IMR-90 (cell line): ENCODE measurements around the gene SPINT2. TPM values are rescaled to one million over a fixed set of nuclear protein-coding genes. Genes with fewer than 3 reads are reported as not detected.

Experiments
- ATAC-seq: fragments of 200-7000 bp; cut with Tn5 transposase; 2 replicates; pipeline ENCODE4 v1.9.1; 2020; ENCODE audit warnings: low read depth, mild to moderate bottlenecking, moderate library complexity
- BruUV-seq: library from RNA; stranded (reverse); fragments of 400-500 nt; replicated peaks from 2 replicates; lab custom pipeline; 2021; lab: Mats Ljungman, UMichigan
- CTCF ChIA-PET: fragments of 300-600 bp; formaldehyde crosslinking; extraction: SDS; loops from one replicate; lab custom pipeline; 2021; ENCODE audit warnings: antibody characterized with exemption; lab: Yijun Ruan, JAX
- POLR2A ChIA-PET: fragments of 300-600 bp; sonication (Branson Sonifier 250); formaldehyde crosslinking; loops from one replicate; lab custom pipeline; 2022; ENCODE audit warnings: antibody characterized with exemption; ENCODE audit not compliant: unreplicated experiment; lab: Charles Lee
- DNase-seq: peaks from one replicate; pipeline ENCODE4 v3.0.0; 2013
- H2AFZ ChIP-seq: replicated peaks from 2 replicates; pipeline ENCODE3; 2013; ENCODE audit warnings: low read length, mild to moderate bottlenecking; ENCODE audit not compliant: poor library complexity
- H2AK5ac ChIP-seq: 2 replicates; pipeline ENCODE4 v1.6.1; 2013; ENCODE audit warnings: low read depth, low read length, inconsistent platforms
- H2AK9ac ChIP-seq: replicated peaks from 2 replicates; pipeline ENCODE3; 2013; ENCODE audit warnings: mild to moderate bottlenecking, low read depth, low read length, moderate library complexity; ENCODE audit not compliant: poor library complexity
- H2BK120ac ChIP-seq: 2 replicates; pipeline ENCODE4 v1.6.1; 2013; ENCODE audit warnings: low read depth, low read length, inconsistent platforms
- H2BK15ac ChIP-seq: 3 replicates; pipeline ENCODE4 v1.6.1; 2013; ENCODE audit warnings: low read depth, low read length, inconsistent platforms
- H2BK20ac ChIP-seq: 2 replicates; pipeline ENCODE4 v1.6.1; 2013; ENCODE audit warnings: low read depth, mild to moderate bottlenecking, inconsistent platforms, low read length, moderate library complexity
- H2BK5ac ChIP-seq: 2 replicates; pipeline ENCODE4 v1.6.1; 2013; ENCODE audit warnings: mild to moderate bottlenecking, low read depth, low read length, inconsistent platforms; ENCODE audit not compliant: poor library complexity, severe bottlenecking
- H3K14ac ChIP-seq: replicated peaks from 2 replicates; pipeline ENCODE4 v1.6.1; 2013; ENCODE audit warnings: low read depth, low read length, inconsistent platforms
- H3K18ac ChIP-seq: 2 replicates; pipeline ENCODE4 v1.6.1; 2013; ENCODE audit warnings: low read depth, low read length, control low read depth
- H3K23ac ChIP-seq: 2 replicates; pipeline ENCODE4 v1.6.1; 2013; ENCODE audit warnings: low read depth, low read length, inconsistent platforms
- H3K27ac ChIP-seq: 2 replicates; pipeline ENCODE4 v1.5.1; 2013; ENCODE audit warnings: mild to moderate bottlenecking, control low read depth, low read length; ENCODE audit not compliant: insufficient read depth
- H3K27me3 ChIP-seq: 2 replicates; pipeline ENCODE4 v1.6.1; 2013; ENCODE audit warnings: low read length; ENCODE audit not compliant: control insufficient read depth, insufficient read depth
- H3K36me3 ChIP-seq: 2 replicates; pipeline ENCODE4 v1.6.1; 2013; ENCODE audit warnings: low read length, mixed read lengths; ENCODE audit not compliant: control insufficient read depth, insufficient read depth
- H3K4ac ChIP-seq: 2 replicates; pipeline ENCODE4 v1.6.1; 2013; ENCODE audit warnings: low read depth, low read length, inconsistent platforms
- H3K4me1 ChIP-seq: 2 replicates; pipeline ENCODE4 v1.6.1; 2013; ENCODE audit warnings: low read length, mixed read lengths; ENCODE audit not compliant: control insufficient read depth, insufficient read depth
- H3K4me2 ChIP-seq: 2 replicates; pipeline ENCODE4 v1.6.1; 2013; ENCODE audit warnings: low read depth, mild to moderate bottlenecking, control low read depth, low read length, moderate library complexity
- H3K4me3 ChIP-seq: 2 replicates; pipeline ENCODE4 v1.5.1; 2013; ENCODE audit warnings: low read depth, mild to moderate bottlenecking, control low read depth, low read length, moderate library complexity; ENCODE audit not compliant: insufficient read depth
- H3K56ac ChIP-seq: 2 replicates; pipeline ENCODE4 v1.6.1; 2013; ENCODE audit warnings: low read length, inconsistent platforms; ENCODE audit not compliant: insufficient read depth; ENCODE audit errors: extremely low read depth
- H3K79me1 ChIP-seq, 2 experiments: 2 replicates each; pipeline ENCODE4 v1.6.1; 2013; ENCODE audit warnings: low read length in 2 of 2, inconsistent platforms in 1 of 2, low read depth in 1 of 2
- H3K9ac ChIP-seq: 2 replicates; pipeline ENCODE4 v1.6.1; 2013; ENCODE audit warnings: low read depth, low read length, control low read depth
- H3K9me1 ChIP-seq: 2 replicates; pipeline ENCODE4 v1.6.1; 2013; ENCODE audit warnings: low read length, inconsistent platforms; ENCODE audit not compliant: insufficient read depth
- H3K9me3 ChIP-seq: 2 replicates; pipeline ENCODE4 v1.6.1; 2013; ENCODE audit warnings: low read length; ENCODE audit not compliant: control insufficient read depth, insufficient read depth
- H4K20me1 ChIP-seq: 2 replicates; pipeline ENCODE4 v1.6.1; 2013; ENCODE audit warnings: low read length, inconsistent platforms; ENCODE audit not compliant: insufficient read depth
- H4K5ac ChIP-seq: 2 replicates; pipeline ENCODE4 v1.6.1; 2013; ENCODE audit warnings: mild to moderate bottlenecking, low read depth, low read length, control low read depth
- H4K8ac ChIP-seq, 2 experiments: 2 replicates each; pipeline ENCODE4 v1.6.1; 2013; ENCODE audit warnings: low read depth in 2 of 2, low read length in 2 of 2, control low read depth in 1 of 2, inconsistent platforms in 1 of 2
- H4K91ac ChIP-seq: 2 replicates; pipeline ENCODE4 v1.6.1; 2013; ENCODE audit warnings: low read depth, low read length, inconsistent platforms; ENCODE audit not compliant: insufficient read depth
- BHLHE40 ChIP-seq: fragments of 150-350 bp; IDR thresholded peaks from 2 replicates; pipeline ENCODE4 v1.6.1; 2016; ENCODE audit warnings: mild to moderate bottlenecking, low read depth, low read length
- CEBPB ChIP-seq: IDR thresholded peaks from 2 replicates; pipeline ENCODE4 v1.6.1; 2012; ENCODE audit warnings: low read depth, low read length, improper control_type of control experiment
- CHD1 ChIP-seq: IDR thresholded peaks from 2 replicates; pipeline ENCODE4 v1.6.1; 2012; ENCODE audit warnings: low read depth, low read length, improper control_type of control experiment
- ELK1 ChIP-seq: fragments of 150-350 bp; IDR thresholded peaks from 2 replicates; pipeline ENCODE4 v1.6.1; 2016; ENCODE audit warnings: low read depth, mild to moderate bottlenecking, low read length, moderate library complexity, borderline replicate concordance
- FOS ChIP-seq: fragments of 150-350 bp; IDR thresholded peaks from 2 replicates; pipeline ENCODE4 v1.6.1; 2016; ENCODE audit warnings: low read depth, low read length
- MAFK ChIP-seq: IDR thresholded peaks from 2 replicates; pipeline ENCODE4 v1.6.1; 2012; ENCODE audit warnings: low read depth, low read length, improper control_type of control experiment
- MAZ ChIP-seq: IDR thresholded peaks from 2 replicates; pipeline ENCODE4 v1.6.1; 2012; ENCODE audit warnings: low read depth, mild to moderate bottlenecking, low read length, improper control_type of control experiment, moderate library complexity, borderline replicate concordance
- MXI1 ChIP-seq: IDR thresholded peaks from 2 replicates; pipeline ENCODE4 v1.6.1; 2012; ENCODE audit warnings: low read depth, mild to moderate bottlenecking, low read length, moderate library complexity, borderline replicate concordance
- NFE2L2 ChIP-seq: fragments of 150-350 bp; IDR thresholded peaks from 2 replicates; pipeline ENCODE4 v1.6.1; 2016; ENCODE audit warnings: low read depth, mild to moderate bottlenecking, low read length
- POLR2A ChIP-seq: IDR thresholded peaks from 2 replicates; pipeline ENCODE4 v1.6.1; 2012; ENCODE audit warnings: mild to moderate bottlenecking, low read depth, low read length
- RAD21 ChIP-seq: IDR thresholded peaks from 2 replicates; pipeline ENCODE4 v1.6.1; 2012; ENCODE audit warnings: low read length, improper control_type of control experiment
- RCOR1 ChIP-seq: IDR thresholded peaks from 2 replicates; pipeline ENCODE4 v1.6.1; 2012; ENCODE audit warnings: mild to moderate bottlenecking, low read length, improper control_type of control experiment; ENCODE audit not compliant: insufficient replicate concordance
- RFX5 ChIP-seq: IDR thresholded peaks from 2 replicates; pipeline ENCODE4 v1.8.0; 2012; ENCODE audit warnings: low read depth, mild to moderate bottlenecking, low read length, moderate library complexity
- SMC3 ChIP-seq: fragments of 150-350 bp; IDR thresholded peaks from 2 replicates; pipeline ENCODE4 v1.6.1; 2016; ENCODE audit warnings: low read depth, mild to moderate bottlenecking, antibody characterized with exemption, low read length, moderate library complexity
- WGBS, 2 experiments: methylation state at CpG; one replicate each; pipeline versions ENCODE4 v1.1.5 to v1.1.7; 2013; ENCODE audit warnings: missing lambda C conversion rate in 2 of 2; ENCODE audit not compliant: insufficient read length in 1 of 2; ENCODE audit errors: extremely low coverage in 2 of 2; 5-methylcytosine and 5-hydroxymethylcytosine counted together
- dilution Hi-C: fragments of 300-500 bp; cut with HindIII; formaldehyde crosslinking; loops from one replicate; pipeline ENCODE4 v1.14.3; 2018; ENCODE audit warnings: low sequenced_read_pairs; ENCODE audit not compliant: unreplicated experiment
- in situ Hi-C: fragments of 300-500 bp; cut with MboI; formaldehyde crosslinking; loops from 3 replicates; pipeline ENCODE4 v1.14.3; 2019; ENCODE audit warnings: low sequenced_read_pairs, inconsistent platforms, mixed read lengths
- intact Hi-C: fragments of 100-400 bp; cut with micrococcal nuclease; formaldehyde crosslinking; loops from 2 replicates; pipeline ENCODE4 v1.10.0; 2022
- polyA plus RNA-seq, 3 experiments: library from polyadenylated mRNA; depleted of rRNA; stranded (reverse); fragments of >200 nt; gene quantifications; 2 replicates each; pipeline ENCODE4 v1.2.3, GENCODE V29; 2012; ENCODE audit warnings: low replicate concordance in 1 of 3
- total RNA-seq: library from RNA; depleted of rRNA; stranded (reverse); fragments of >200 nt; gene quantifications from 2 replicates; pipeline ENCODE4 v1.2.3, GENCODE V29; 2012
- TF ChIP-seq, protein P1 (sequence below): conservative IDR thresholded peaks from 2 replicates; pipeline ENCODE4 v1.5.1; 2012; ENCODE audit warnings: mild to moderate bottlenecking, low read depth, low read length, improper control_type of control experiment

SPINT2 gene
- total and polyA plus RNA-seq, 2 of the 4 experiments (the other 2 are of a cell fraction): 0.54 to 1.2 TPM

DNA sequence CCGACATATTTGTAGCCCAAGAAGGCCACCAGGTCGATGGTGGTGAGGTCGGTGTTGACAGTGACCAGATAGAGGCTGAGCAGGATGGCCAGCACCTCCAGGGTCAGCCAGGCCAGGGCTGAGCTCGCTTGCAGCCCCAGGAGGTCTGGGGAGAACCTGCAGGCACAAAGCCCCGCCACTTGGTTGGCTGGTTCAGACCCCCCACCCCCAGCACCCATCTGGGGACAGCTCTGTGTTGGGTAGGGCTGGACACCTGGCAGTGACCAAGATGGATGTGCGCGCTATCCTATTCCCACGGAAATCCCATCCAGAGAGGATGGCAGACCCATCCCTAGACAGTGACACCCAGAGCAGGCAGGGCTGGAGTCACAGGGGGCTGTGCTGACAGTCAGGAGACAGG, 43.2 kb downstream of the SPINT2 start:
- Histone ChIP-seq H3K36me3 (peaks cover 30% of the 10 kb centered on the region), H3K56ac (no peak overlapping the region), H2AK5ac (no peak overlapping the region), H2AFZ (no peak overlapping the region), H3K27me3 (no peaks in the 10 kb centered on the region), H4K5ac (no peak overlapping the region), H3K9me1 (peaks cover 1% of the 10 kb centered on the region), H2BK5ac (no peak overlapping the region), H3K9ac (no peak overlapping the region), H2BK120ac (no peak overlapping the region), H2BK15ac (no peak overlapping the region), H3K4me2 (no peak overlapping the region), H3K4ac (no peak overlapping the region), H3K79me1 (peaks cover 7 to 29% of the 10 kb centered on the region in 2 experiments), H3K23ac (no peak overlapping the region), H4K8ac (no peak overlapping the region), H2AK9ac (peak overlapping the region; percentile 55), H3K9me3 (no peaks in the 10 kb centered on the region), H3K18ac (no peak overlapping the region), H3K4me1 (0 out of 2 replicates have a peak, but pooled peaks cover 2% of the 10 kb centered on the region), H3K14ac (no peak overlapping the region), H4K20me1 (peaks cover 4% of the 10 kb centered on the region; the same call in 1 of the 2 replicates), H2BK20ac (no peak overlapping the region), H3K4me3 (no peak overlapping the region), H4K91ac (no peak overlapping the region), H3K27ac (no peak overlapping the region)
- no peak for ATAC-seq
- in situ Hi-C loops (no loop called here), dilution Hi-C loops (no loop called here), intact Hi-C loops (no loop called here)
- CTCF ChIA-PET: no interaction called here
- POLR2A ChIA-PET: no interaction called here
- DNase-seq: no peak
- 64% methylated on average over 4 of the region's 8 CpGs; no CpG with 5 or more reads in 1 of the 2 experiments for WGBS, 2 experiments
- BruUV-seq: no TSS peak
- TF ChIP-seq RAD21 (no peak), MAZ (no peak), POLR2A (no peak), ELK1 (no peak), MXI1 (no peak), RCOR1 (no peak), RFX5 (no peak), SMC3 (no peak), BHLHE40 (no peak), CHD1 (no peak), CEBPB (no peak), MAFK (no peak), NFE2L2 (no peak), FOS (no peak)
- TF ChIP-seq, protein P1, sequence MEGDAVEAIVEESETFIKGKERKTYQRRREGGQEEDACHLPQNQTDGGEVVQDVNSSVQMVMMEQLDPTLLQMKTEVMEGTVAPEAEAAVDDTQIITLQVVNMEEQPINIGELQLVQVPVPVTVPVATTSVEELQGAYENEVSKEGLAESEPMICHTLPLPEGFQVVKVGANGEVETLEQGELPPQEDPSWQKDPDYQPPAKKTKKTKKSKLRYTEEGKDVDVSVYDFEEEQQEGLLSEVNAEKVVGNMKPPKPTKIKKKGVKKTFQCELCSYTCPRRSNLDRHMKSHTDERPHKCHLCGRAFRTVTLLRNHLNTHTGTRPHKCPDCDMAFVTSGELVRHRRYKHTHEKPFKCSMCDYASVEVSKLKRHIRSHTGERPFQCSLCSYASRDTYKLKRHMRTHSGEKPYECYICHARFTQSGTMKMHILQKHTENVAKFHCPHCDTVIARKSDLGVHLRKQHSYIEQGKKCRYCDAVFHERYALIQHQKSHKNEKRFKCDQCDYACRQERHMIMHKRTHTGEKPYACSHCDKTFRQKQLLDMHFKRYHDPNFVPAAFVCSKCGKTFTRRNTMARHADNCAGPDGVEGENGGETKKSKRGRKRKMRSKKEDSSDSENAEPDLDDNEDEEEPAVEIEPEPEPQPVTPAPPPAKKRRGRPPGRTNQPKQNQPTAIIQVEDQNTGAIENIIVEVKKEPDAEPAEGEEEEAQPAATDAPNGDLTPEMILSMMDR: no peak
